ENCODE results near the gene HDAC9. TPM values are rescaled to one million over a fixed set of nuclear protein-coding genes. Genes with fewer than 3 reads are reported as not detected.
A peak's percentile ranks its signal among the peaks of the same experiment; 100 is the strongest.
"Not testable (repeated sequence)": the region's sequence is repeated elsewhere in the genome, so short reads cannot be mapped to it uniquely, and the experiment has no call there.

HDAC9 gene
- total RNA-seq, 1 experiment from 2014 or later, result 19.5 TPM

GRCh38 chr7:18913106-18913505 lies 417.6 kb downstream of the HDAC9 start:
- no peak for DNase-seq (ENCODE audit: low read depth)
- in situ Hi-C loops (cut with HindIII; ENCODE audit: low pct_unique_long_range_greater_than_20kb, low sequenced_read_pairs), result no loop called here

GRCh38 chr7:18916826-18917225 lies 421.3 kb downstream of the HDAC9 start:
- DNase-seq (ENCODE audit: low read depth), result no peak
- in situ Hi-C loops (cut with HindIII; ENCODE audit: low pct_unique_long_range_greater_than_20kb, low sequenced_read_pairs), result no loop called here

- in situ Hi-C loops (cut with HindIII; ENCODE audit: low pct_unique_long_range_greater_than_20kb, low sequenced_read_pairs), result no loop called here
Measured at GRCh38 chr7:18927134-18927533, 431.6 kb downstream of the HDAC9 start.

GRCh38 chr7:18936265-18936664 lies 440.7 kb downstream of the HDAC9 start:
- DNase-seq (ENCODE audit: low read depth), result no peak
- in situ Hi-C loops (cut with HindIII; ENCODE audit: low pct_unique_long_range_greater_than_20kb, low sequenced_read_pairs), result no loop called here

More at GRCh38 chr7:18927134-18927533, 431.6 kb downstream of the HDAC9 start:
- DNase-seq (ENCODE audit: low read depth), result no peak

- in situ Hi-C loops (cut with HindIII; ENCODE audit: low pct_unique_long_range_greater_than_20kb, low sequenced_read_pairs), result no loop called here
- no peak for DNase-seq (ENCODE audit: low read depth)
Measured at GRCh38 chr7:18939771-18940592, 444.4 kb downstream of the HDAC9 start.

- no peak for DNase-seq (ENCODE audit: low read depth)
- in situ Hi-C loops (cut with HindIII; ENCODE audit: low pct_unique_long_range_greater_than_20kb, low sequenced_read_pairs), result no loop called here
Measured at GRCh38 chr7:18940593-18941134, 445.1 kb downstream of the HDAC9 start.

GRCh38 chr7:18941207-18941606 lies 445.7 kb downstream of the HDAC9 start:
- DNase-seq (ENCODE audit: low read depth), result no peak
- in situ Hi-C loops (cut with HindIII; ENCODE audit: low pct_unique_long_range_greater_than_20kb, low sequenced_read_pairs), result no loop called here

GRCh38 chr7:18948521-18948920 lies 453.0 kb downstream of the HDAC9 start:
- in situ Hi-C loops (cut with HindIII; ENCODE audit: low pct_unique_long_range_greater_than_20kb, low sequenced_read_pairs), result no loop called here
- DNase-seq (ENCODE audit: low read depth), result no peak

GRCh38 chr7:18952846-18953245 lies 457.3 kb downstream of the HDAC9 start:
- in situ Hi-C loops (cut with HindIII; ENCODE audit: low pct_unique_long_range_greater_than_20kb, low sequenced_read_pairs), result no loop called here
- no peak for DNase-seq (ENCODE audit: low read depth)

- no peak for DNase-seq (ENCODE audit: low read depth)
- in situ Hi-C loops (cut with HindIII; ENCODE audit: low pct_unique_long_range_greater_than_20kb, low sequenced_read_pairs), result no loop called here
Measured at GRCh38 chr7:18958627-18959026, 463.1 kb downstream of the HDAC9 start.

GRCh38 chr7:18960725-18961124 lies 465.2 kb downstream of the HDAC9 start:
- DNase-seq (ENCODE audit: low read depth), result no peak
- in situ Hi-C loops (cut with HindIII; ENCODE audit: low pct_unique_long_range_greater_than_20kb, low sequenced_read_pairs), result no loop called here

GRCh38 chr7:18962031-18962430 lies 466.5 kb downstream of the HDAC9 start:
- in situ Hi-C loops (cut with HindIII; ENCODE audit: low pct_unique_long_range_greater_than_20kb, low sequenced_read_pairs), result no loop called here
- no peak for DNase-seq (ENCODE audit: low read depth)

GRCh38 chr7:18965657-18966056 lies 470.1 kb downstream of the HDAC9 start:
- in situ Hi-C loops (cut with HindIII; ENCODE audit: low pct_unique_long_range_greater_than_20kb, low sequenced_read_pairs), result no loop called here
- DNase-seq (ENCODE audit: low read depth), result no peak

GRCh38 chr7:18967755-18968154 lies 472.2 kb downstream of the HDAC9 start:
- DNase-seq (ENCODE audit: low read depth); in situ Hi-C loops (cut with HindIII; ENCODE audit: low pct_unique_long_range_greater_than_20kb, low sequenced_read_pairs): not testable (repeated sequence)

- no peak for DNase-seq (ENCODE audit: low read depth)
- in situ Hi-C loops (cut with HindIII; ENCODE audit: low pct_unique_long_range_greater_than_20kb, low sequenced_read_pairs), result no loop called here
Measured at GRCh38 chr7:18971839-18972238, 476.3 kb downstream of the HDAC9 start.

GRCh38 chr7:18974803-18975202 lies 479.3 kb downstream of the HDAC9 start:
- DNase-seq (ENCODE audit: low read depth), result peak; percentile 33
- in situ Hi-C loops (cut with HindIII; ENCODE audit: low pct_unique_long_range_greater_than_20kb, low sequenced_read_pairs), result no loop called here

- in situ Hi-C loops (cut with HindIII; ENCODE audit: low pct_unique_long_range_greater_than_20kb, low sequenced_read_pairs), result no loop called here
- DNase-seq (ENCODE audit: low read depth), result peak; percentile 16
Measured at GRCh38 chr7:18975276-18975675, 479.7 kb downstream of the HDAC9 start.

- DNase-seq (ENCODE audit: low read depth), result no peak
- in situ Hi-C loops (cut with HindIII; ENCODE audit: low pct_unique_long_range_greater_than_20kb, low sequenced_read_pairs), result no loop called here
Measured at GRCh38 chr7:18975689-18976280, 480.2 kb downstream of the HDAC9 start.

- in situ Hi-C loops (cut with HindIII; ENCODE audit: low pct_unique_long_range_greater_than_20kb, low sequenced_read_pairs), result no loop called here
- DNase-seq (ENCODE audit: low read depth), result no peak
Measured at GRCh38 chr7:18976715-18977471, 481.3 kb downstream of the HDAC9 start.

Data from Caki2 (cell line).